WTC11 (cell line): ENCODE data around the gene MRO. TPM values are rescaled to one million over a fixed set of nuclear protein-coding genes. Genes with fewer than 3 reads are reported as not detected.

Experiments
- ATAC-seq: fragments of 200-7000 bp; cut with Tn5 transposase; 2 replicates; pipeline ENCODE4 v1.10.0; 2021; ENCODE audit warnings: mild to moderate bottlenecking, moderate library complexity
- CTCF ChIA-PET: fragments of 300-600 bp; sonication (Branson Sonifier 250); formaldehyde crosslinking; loops from one replicate; lab custom pipeline; 2021; ENCODE audit warnings: antibody characterized with exemption; lab: Charles Lee
- POLR2A ChIA-PET: fragments of 350-600 bp; sonication (Branson Sonifier 250); formaldehyde crosslinking; loops from one replicate; lab custom pipeline; 2021; ENCODE audit warnings: antibody characterized with exemption; lab: Charles Lee
- DNase-seq: peaks from one replicate; pipeline ENCODE4 v3.0.0; 2021; ENCODE audit warnings: low spot score
- H3K27ac Mint-ChIP-seq: 2 replicates; pipeline ENCODE4 v1.8.0; 2021; ENCODE audit warnings: mixed read lengths
- H3K27me3 Mint-ChIP-seq: 2 replicates; pipeline ENCODE4 v1.8.0; 2021; ENCODE audit warnings: low read depth, mild to moderate bottlenecking, moderate library complexity, mixed read lengths
- H3K36me3 Mint-ChIP-seq: 2 replicates; pipeline ENCODE4 v1.8.0; 2021; ENCODE audit warnings: mixed read lengths
- H3K4me1 Mint-ChIP-seq: 2 replicates; pipeline ENCODE4 v1.8.0; 2022; ENCODE audit warnings: mixed read lengths
- H3K4me3 Mint-ChIP-seq: 2 replicates; pipeline ENCODE4 v1.8.0; 2021; ENCODE audit warnings: mild to moderate bottlenecking, moderate library complexity, mixed read lengths
- H3K9me3 Mint-ChIP-seq: 2 replicates; pipeline ENCODE4 v1.8.0; 2021; ENCODE audit warnings: mixed read lengths
- AR ChIP-seq: fragments of 250-450 bp; sonication (Bioruptor Pico); IDR thresholded peaks from 2 replicates; pipeline ENCODE4 v1.9.0; 2021; ENCODE audit warnings: mild to moderate bottlenecking
- CBFB ChIP-seq: sonication (generic); formaldehyde crosslinking; IDR thresholded peaks from 2 replicates; pipeline ENCODE4 v1.8.1; 2022; ENCODE audit warnings: mild to moderate bottlenecking, low read depth, missing genetic modification reagents
- CDX4 ChIP-seq: fragments of 250-450 bp; sonication (Bioruptor Pico); IDR thresholded peaks from 2 replicates; pipeline ENCODE4 v1.9.0; 2021; ENCODE audit warnings: moderate library complexity, mild to moderate bottlenecking, inconsistent platforms, borderline replicate concordance
- E2F1 ChIP-seq: sonication (generic); formaldehyde crosslinking; IDR thresholded peaks from 2 replicates; pipeline ENCODE4 v1.8.0; 2022; ENCODE audit warnings: mild to moderate bottlenecking, missing genetic modification reagents
- HMGA2 ChIP-seq: fragments of 250-450 bp; sonication (Bioruptor Pico); IDR thresholded peaks from 2 replicates; pipeline ENCODE4 v1.4.0; 2021; ENCODE audit warnings: mild to moderate bottlenecking, moderate library complexity
- NFE2L1 ChIP-seq: sonication (generic); formaldehyde crosslinking; IDR thresholded peaks from 2 replicates; pipeline ENCODE4 v1.8.1; 2023; ENCODE audit warnings: missing genetic modification reagents
- PRRX2 ChIP-seq: fragments of 250-450 bp; sonication (Bioruptor Pico); IDR thresholded peaks from 2 replicates; pipeline ENCODE4 v1.8.0; 2021; ENCODE audit warnings: mild to moderate bottlenecking
- TEAD4 ChIP-seq: sonication (generic); formaldehyde crosslinking; IDR thresholded peaks from 2 replicates; pipeline ENCODE4 v1.8.0; 2022; ENCODE audit warnings: mild to moderate bottlenecking, missing genetic modification reagents
- ZNF232 ChIP-seq: sonication (generic); formaldehyde crosslinking; IDR thresholded peaks from 2 replicates; pipeline ENCODE4 v1.8.0; 2022; ENCODE audit warnings: mild to moderate bottlenecking, missing genetic modification reagents
- ZNF263 ChIP-seq: sonication (generic); formaldehyde crosslinking; IDR thresholded peaks from 2 replicates; pipeline ENCODE4 v1.8.1; 2022; ENCODE audit warnings: low read depth, mild to moderate bottlenecking, moderate library complexity, missing genetic modification reagents
- ZNF317 ChIP-seq: sonication (generic); formaldehyde crosslinking; IDR thresholded peaks from 2 replicates; pipeline ENCODE4 v1.8.1; 2023; ENCODE audit warnings: low read depth, mild to moderate bottlenecking, moderate library complexity, missing genetic modification reagents, borderline replicate concordance
- ZNF396 ChIP-seq: fragments of 250-450 bp; sonication (Bioruptor Pico); IDR thresholded peaks from 2 replicates; pipeline ENCODE4 v1.8.0; 2021; ENCODE audit warnings: mild to moderate bottlenecking, moderate library complexity, borderline replicate concordance
- ZNF416 ChIP-seq: fragments of 250-450 bp; sonication (Bioruptor Pico); IDR thresholded peaks from 2 replicates; pipeline ENCODE4 v1.9.0; 2021; ENCODE audit warnings: mild to moderate bottlenecking, inconsistent platforms
- ZNF423 ChIP-seq: fragments of 250-450 bp; sonication (Bioruptor Pico); IDR thresholded peaks from 2 replicates; pipeline ENCODE4 v2.1.2; 2022; ENCODE audit warnings: mild to moderate bottlenecking, moderate library complexity
- total RNA-seq: library from RNA; stranded (reverse); gene quantifications from 3 replicates; pipeline ENCODE4 v1.2.3, GENCODE V29; 2021
- TF ChIP-seq, protein P1 (sequence below): sonication (generic); formaldehyde crosslinking; IDR thresholded peaks from 2 replicates; pipeline ENCODE4 v1.8.1; 2023; ENCODE audit warnings: mild to moderate bottlenecking, missing genetic modification reagents
- TF ChIP-seq, protein P2 (sequence below): sonication (generic); formaldehyde crosslinking; IDR thresholded peaks from 2 replicates; pipeline ENCODE4 v1.8.0; 2023; ENCODE audit warnings: missing genetic modification reagents, mild to moderate bottlenecking, borderline replicate concordance
- TF ChIP-seq, protein P3 (sequence below): fragments of 250-450 bp; sonication (Bioruptor Pico); IDR thresholded peaks from 2 replicates; pipeline ENCODE4 v2.1.2; 2022; ENCODE audit warnings: mild to moderate bottlenecking, moderate library complexity

The MRO gene
- total RNA-seq, 1 experiment from 2014 or later = 2.1 TPM

DNA sequence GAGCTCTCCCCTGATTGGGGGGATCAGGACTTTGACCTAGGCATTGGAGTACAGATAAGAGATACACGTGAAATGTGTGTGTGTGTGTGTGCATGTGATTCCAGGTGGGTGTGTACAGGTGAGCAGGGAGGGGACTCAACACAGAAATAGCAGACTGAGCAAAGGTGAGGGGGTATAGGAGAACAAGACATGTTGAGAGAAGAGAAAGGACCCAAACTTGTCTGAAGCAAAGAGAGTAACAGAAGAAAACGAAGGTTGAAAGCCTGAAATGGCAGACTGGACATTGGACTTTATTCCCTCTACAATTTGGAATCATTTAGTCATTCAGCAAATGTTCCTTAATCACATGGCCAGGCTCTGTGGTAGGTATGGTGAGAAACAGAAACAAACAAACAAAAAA, 23.3 kb downstream of the MRO start:
- H3K4me1 Mint-ChIP-seq = peaks cover 9% of the 10 kb centered on the region
- H3K27me3 Mint-ChIP-seq = no peaks in the 10 kb centered on the region; the same call in 1 of the 2 replicates
- no peaks in the 10 kb centered on the region for H3K36me3 Mint-ChIP-seq
- TF ChIP-seq HMGA2 (CRISPR knock-in tag) = no peak
- TF ChIP-seq ZNF396 (CRISPR knock-in tag) = no peak
- no peak for TF ChIP-seq ZNF423
- no peak for TF ChIP-seq CBFB (CRISPR knock-in tag)
- TF ChIP-seq TEAD4 (CRISPR knock-in tag) = no peak
- TF ChIP-seq, protein P1, sequence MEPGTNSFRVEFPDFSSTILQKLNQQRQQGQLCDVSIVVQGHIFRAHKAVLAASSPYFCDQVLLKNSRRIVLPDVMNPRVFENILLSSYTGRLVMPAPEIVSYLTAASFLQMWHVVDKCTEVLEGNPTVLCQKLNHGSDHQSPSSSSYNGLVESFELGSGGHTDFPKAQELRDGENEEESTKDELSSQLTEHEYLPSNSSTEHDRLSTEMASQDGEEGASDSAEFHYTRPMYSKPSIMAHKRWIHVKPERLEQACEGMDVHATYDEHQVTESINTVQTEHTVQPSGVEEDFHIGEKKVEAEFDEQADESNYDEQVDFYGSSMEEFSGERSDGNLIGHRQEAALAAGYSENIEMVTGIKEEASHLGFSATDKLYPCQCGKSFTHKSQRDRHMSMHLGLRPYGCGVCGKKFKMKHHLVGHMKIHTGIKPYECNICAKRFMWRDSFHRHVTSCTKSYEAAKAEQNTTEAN (CRISPR knock-in tag) = no peak
- TF ChIP-seq, protein P2, sequence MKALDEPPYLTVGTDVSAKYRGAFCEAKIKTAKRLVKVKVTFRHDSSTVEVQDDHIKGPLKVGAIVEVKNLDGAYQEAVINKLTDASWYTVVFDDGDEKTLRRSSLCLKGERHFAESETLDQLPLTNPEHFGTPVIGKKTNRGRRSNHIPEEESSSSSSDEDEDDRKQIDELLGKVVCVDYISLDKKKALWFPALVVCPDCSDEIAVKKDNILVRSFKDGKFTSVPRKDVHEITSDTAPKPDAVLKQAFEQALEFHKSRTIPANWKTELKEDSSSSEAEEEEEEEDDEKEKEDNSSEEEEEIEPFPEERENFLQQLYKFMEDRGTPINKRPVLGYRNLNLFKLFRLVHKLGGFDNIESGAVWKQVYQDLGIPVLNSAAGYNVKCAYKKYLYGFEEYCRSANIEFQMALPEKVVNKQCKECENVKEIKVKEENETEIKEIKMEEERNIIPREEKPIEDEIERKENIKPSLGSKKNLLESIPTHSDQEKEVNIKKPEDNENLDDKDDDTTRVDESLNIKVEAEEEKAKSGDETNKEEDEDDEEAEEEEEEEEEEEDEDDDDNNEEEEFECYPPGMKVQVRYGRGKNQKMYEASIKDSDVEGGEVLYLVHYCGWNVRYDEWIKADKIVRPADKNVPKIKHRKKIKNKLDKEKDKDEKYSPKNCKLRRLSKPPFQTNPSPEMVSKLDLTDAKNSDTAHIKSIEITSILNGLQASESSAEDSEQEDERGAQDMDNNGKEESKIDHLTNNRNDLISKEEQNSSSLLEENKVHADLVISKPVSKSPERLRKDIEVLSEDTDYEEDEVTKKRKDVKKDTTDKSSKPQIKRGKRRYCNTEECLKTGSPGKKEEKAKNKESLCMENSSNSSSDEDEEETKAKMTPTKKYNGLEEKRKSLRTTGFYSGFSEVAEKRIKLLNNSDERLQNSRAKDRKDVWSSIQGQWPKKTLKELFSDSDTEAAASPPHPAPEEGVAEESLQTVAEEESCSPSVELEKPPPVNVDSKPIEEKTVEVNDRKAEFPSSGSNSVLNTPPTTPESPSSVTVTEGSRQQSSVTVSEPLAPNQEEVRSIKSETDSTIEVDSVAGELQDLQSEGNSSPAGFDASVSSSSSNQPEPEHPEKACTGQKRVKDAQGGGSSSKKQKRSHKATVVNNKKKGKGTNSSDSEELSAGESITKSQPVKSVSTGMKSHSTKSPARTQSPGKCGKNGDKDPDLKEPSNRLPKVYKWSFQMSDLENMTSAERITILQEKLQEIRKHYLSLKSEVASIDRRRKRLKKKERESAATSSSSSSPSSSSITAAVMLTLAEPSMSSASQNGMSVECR (CRISPR knock-in tag) = no peak
- TF ChIP-seq PRRX2 (CRISPR knock-in tag) = no peak
- no peak for TF ChIP-seq AR (CRISPR knock-in tag)
- no peak for TF ChIP-seq ZNF263 (CRISPR knock-in tag)
- H3K27ac Mint-ChIP-seq = no peak overlapping the region
- H3K4me3 Mint-ChIP-seq = no peak overlapping the region
- POLR2A ChIA-PET = no interaction called here
- H3K9me3 Mint-ChIP-seq = no peaks in the 10 kb centered on the region
- ATAC-seq (no peak), DNase-seq (no peak)
- CTCF ChIA-PET = no interaction called here

GRCh38 chr18:50793641-50794565, 25.9 kb downstream of the MRO start:
- no peak for DNase-seq
- H3K36me3 Mint-ChIP-seq = no peaks in the 10 kb centered on the region
- POLR2A ChIA-PET = no interaction called here
- H3K27ac Mint-ChIP-seq = no peak overlapping the region
- no peaks in the 10 kb centered on the region; the same call in 1 of the 2 replicates for H3K27me3 Mint-ChIP-seq
- no peak for TF ChIP-seq HMGA2 (CRISPR knock-in tag)
- no peak for TF ChIP-seq ZNF232
- TF ChIP-seq, all 79 proteins: peak for 0
- H3K9me3 Mint-ChIP-seq = no peaks in the 10 kb centered on the region
- ATAC-seq = no peak
- peaks cover 9% of the 10 kb centered on the region for H3K4me1 Mint-ChIP-seq
- CTCF ChIA-PET = no interaction called here
- H3K4me3 Mint-ChIP-seq = no peak overlapping the region

GRCh38 chr18:50792885-50793284, 26.9 kb downstream of the MRO start:
- Mint-ChIP-seq H3K9me3 (no peaks in the 10 kb centered on the region), H3K36me3 (no peaks in the 10 kb centered on the region), H3K4me1 (peaks cover 15% of the 10 kb centered on the region), H3K27me3 (no peaks in the 10 kb centered on the region; the same call in 1 of the 2 replicates), H3K27ac (no peak overlapping the region), H3K4me3 (no peak overlapping the region)
- POLR2A ChIA-PET = no interaction called here
- ATAC-seq = no peak
- DNase-seq = no peak
- CTCF ChIA-PET = no interaction called here
- TF ChIP-seq NFE2L1 (CRISPR knock-in tag) = no peak
- no peak for TF ChIP-seq E2F1 (CRISPR knock-in tag)
- TF ChIP-seq, protein P3, sequence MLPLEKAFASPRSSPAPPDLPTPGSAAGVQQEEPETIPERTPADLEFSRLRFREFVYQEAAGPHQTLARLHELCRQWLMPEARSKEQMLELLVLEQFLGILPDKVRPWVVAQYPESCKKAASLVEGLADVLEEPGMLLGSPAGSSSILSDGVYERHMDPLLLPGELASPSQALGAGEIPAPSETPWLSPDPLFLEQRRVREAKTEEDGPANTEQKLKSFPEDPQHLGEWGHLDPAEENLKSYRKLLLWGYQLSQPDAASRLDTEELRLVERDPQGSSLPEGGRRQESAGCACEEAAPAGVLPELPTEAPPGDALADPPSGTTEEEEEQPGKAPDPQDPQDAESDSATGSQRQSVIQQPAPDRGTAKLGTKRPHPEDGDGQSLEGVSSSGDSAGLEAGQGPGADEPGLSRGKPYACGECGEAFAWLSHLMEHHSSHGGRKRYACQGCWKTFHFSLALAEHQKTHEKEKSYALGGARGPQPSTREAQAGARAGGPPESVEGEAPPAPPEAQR (CRISPR knock-in tag) = no peak
- TF ChIP-seq HMGA2 (CRISPR knock-in tag) = peak; percentile 99
- TF ChIP-seq CDX4 = no peak
- no peak for TF ChIP-seq ZNF416 (CRISPR knock-in tag)
- no peak for TF ChIP-seq ZNF317
